ENCODE data around the gene TUBA4B. TPM values are rescaled to one million over a fixed set of nuclear protein-coding genes. Genes with fewer than 3 reads are reported as not detected.

Gene TUBA4B
- total RNA-seq, 2 experiments from 2014 or later: not detected

GRCh38 chr2:219314804-219315468, 61.9 kb downstream of the TUBA4B start:
- no peak for ATAC-seq (ENCODE audit: low read depth)
- Mint-ChIP-seq H3K27me3 (peaks cover 22% of the 10 kb centered on the region), H3K4me3 (no peak overlapping the region), H3K36me3 (no peaks in the 10 kb centered on the region), H3K27ac (no peak overlapping the region), H3K4me1 (no peaks in the 10 kb centered on the region), H3K9me3 (no peaks in the 10 kb centered on the region)
- DNase-seq: no peak
- POLR2A ChIA-PET: no interaction called here

Small RNAs within 50 kb of the gene (microRNA-seq; reads per million reads assigned to microRNA genes)
- not detected for gene MIR153-1

Other genes with a start within 250 kb of the TUBA4B start
- gene CFAP65, start 211.7 kb upstream of the TUBA4B start, total RNA-seq: not detected
- not detected for gene IHH, start 192.3 kb upstream of the TUBA4B start, total RNA-seq
- 10 to 100 TPM; 16.7 to 17.1 TPM for gene NHEJ1, start 92.4 kb upstream of the TUBA4B start, total RNA-seq
- 1 to 10 TPM; 4.4 to 4.7 TPM for gene SLC23A3, start 83.2 kb upstream of the TUBA4B start, total RNA-seq
- gene CNPPD1, start 76.3 kb upstream of the TUBA4B start, total RNA-seq: 10 to 100 TPM; 77.3 to 77.6 TPM
- 100 to 1,000 TPM; 129 TPM for gene RETREG2, start 75.0 kb upstream of the TUBA4B start, total RNA-seq
- gene ZFAND2B, start 46.5 kb upstream of the TUBA4B start, total RNA-seq: 10 to 100 TPM; 68.1 to 69.8 TPM
- 10 to 100 TPM; 13.1 to 14.3 TPM for gene ABCB6, start 34.3 kb upstream of the TUBA4B start, total RNA-seq
- 10 to 100 TPM; 56.0 to 62.1 TPM for gene ATG9A, start 23.6 kb upstream of the TUBA4B start, total RNA-seq
- gene ANKZF1, start 23.4 kb upstream of the TUBA4B start, total RNA-seq: 100 to 1,000 TPM; 170 to 177 TPM
- 1 to 10 TPM; 3.3 to 4.1 TPM for gene GLB1L, start 7.8 kb upstream of the TUBA4B start, total RNA-seq
- gene STK16, start 7.8 kb upstream of the TUBA4B start, total RNA-seq: 10 to 100 TPM; 34.0 to 36.0 TPM
- 100 to 1,000 TPM; 237 to 266 TPM for gene TUBA4A, start 675 bp downstream of the TUBA4B start, total RNA-seq
- gene DNAJB2, start 26.1 kb downstream of the TUBA4B start, total RNA-seq: 10 to 100 TPM; 65.9 to 67.5 TPM
- not detected for gene PTPRN, start 56.2 kb downstream of the TUBA4B start, total RNA-seq
- not detected for gene RESP18, start 79.5 kb downstream of the TUBA4B start, total RNA-seq
- 10 to 100 TPM; 63.2 to 69.0 TPM for gene DNPEP, start 134.7 kb downstream of the TUBA4B start, total RNA-seq
- not detected for gene DES, start 165.1 kb downstream of the TUBA4B start, total RNA-seq
- 10 to 100 TPM; 18.1 to 23.6 TPM for gene SPEG, start 181.6 kb downstream of the TUBA4B start, total RNA-seq
- 10 to 100 TPM; 31.3 to 32.6 TPM for gene GMPPA, start 245.6 kb downstream of the TUBA4B start, total RNA-seq